Femur (tissue), 1 donor: ENCODE results near the gene AKT2.

ENCODE experiments used
- DNase-seq: peaks from one replicate; pipeline ENCODE4 v3.0.0-alpha.2; 2017

The AKT2 gene

DNA sequence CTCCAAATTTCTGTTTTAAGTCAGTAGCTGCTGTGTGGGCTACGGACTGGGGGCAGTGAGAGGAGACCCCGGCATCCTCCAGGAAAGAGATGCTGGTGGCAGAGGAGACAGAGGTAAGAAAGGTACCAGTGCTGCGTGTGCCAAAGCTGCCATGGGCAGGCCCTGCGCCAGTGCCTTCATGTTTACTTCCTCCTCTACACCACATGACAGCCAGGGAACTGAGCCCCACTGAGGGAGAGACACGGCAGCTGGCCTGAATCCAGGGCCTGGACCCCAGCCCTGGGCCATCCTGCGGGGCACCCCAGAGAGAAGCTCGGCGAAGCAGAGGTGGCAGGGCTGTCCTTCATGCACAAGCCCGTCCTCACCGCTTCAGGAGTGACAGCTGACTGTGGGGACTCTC is 35.9 kb downstream of the AKT2 start:
- DNase-seq: no peak

GRCh38 chr19:40247735-40248262 is 37.3 kb downstream of the AKT2 start:
- no peak for DNase-seq

GRCh38 chr19:40247178-40247577 is 38.0 kb downstream of the AKT2 start:
- no peak for DNase-seq

GRCh38 chr19:40246292-40247073 is 38.7 kb downstream of the AKT2 start:
- DNase-seq: no peak

DNA sequence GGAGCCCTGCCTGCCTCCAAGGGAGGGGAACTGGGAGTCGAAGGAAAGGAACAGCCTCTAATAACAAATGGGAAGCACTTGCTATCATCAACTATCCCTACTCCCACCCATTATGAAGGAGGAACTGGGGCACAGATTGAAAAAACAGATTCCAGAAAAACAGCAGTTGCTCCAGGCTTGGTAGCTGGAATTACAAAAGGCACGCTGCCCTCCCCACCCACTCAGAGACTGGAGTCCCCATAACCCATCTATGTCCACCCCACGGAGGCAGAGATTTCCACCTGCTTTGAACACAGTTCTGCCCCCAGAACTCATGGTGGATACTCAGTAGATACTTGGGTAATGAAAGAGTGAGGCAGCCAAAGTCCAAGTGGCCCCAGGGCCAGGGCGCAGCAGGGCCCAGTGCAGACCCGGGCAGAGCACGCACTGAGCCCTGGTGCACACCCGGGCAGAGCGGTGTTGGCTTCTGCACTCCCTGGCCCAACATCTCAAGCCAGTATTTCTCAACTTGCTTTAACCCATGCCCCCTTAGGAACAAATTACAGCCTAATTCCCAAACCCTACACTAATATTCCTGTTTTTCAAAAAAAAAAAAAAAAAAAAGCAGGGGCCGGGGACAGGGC is 39.5 kb downstream of the AKT2 start:
- DNase-seq: no peak

DNA sequence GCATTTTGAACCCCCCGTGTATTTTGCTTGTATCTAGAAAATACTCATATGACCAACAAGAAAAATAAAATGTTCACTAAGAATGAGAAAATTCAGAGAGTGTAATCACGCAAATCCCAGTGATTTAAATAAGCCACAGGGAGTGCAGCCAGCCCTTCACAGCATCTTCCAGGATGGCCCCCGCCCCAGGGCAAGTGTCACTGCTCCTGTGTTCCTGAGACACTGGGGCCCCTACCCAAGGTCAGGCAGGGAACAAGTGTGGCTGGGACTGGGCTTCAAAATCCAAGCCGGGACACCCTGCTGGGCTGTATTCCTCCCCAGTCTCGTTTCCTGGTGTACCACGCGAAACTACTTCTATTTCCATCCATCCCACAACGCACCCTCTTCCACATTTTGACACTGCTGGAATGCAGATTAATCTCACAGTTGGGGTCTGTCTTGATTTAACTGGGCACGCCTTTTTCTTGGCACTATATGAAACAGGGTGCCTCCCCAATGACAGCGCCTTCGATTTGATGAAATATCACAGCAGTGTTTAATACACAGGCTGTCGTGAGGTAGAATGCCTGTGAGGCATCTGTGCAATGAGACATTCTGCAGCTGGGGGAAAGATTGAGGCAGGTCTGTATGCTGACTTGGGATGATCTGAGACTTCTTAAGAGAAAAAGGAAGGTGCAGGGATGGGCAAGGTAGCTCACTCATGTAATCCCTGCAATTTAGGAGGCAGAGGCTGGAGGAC is 40.4 kb downstream of the AKT2 start:
- DNase-seq: no peak

DNA sequence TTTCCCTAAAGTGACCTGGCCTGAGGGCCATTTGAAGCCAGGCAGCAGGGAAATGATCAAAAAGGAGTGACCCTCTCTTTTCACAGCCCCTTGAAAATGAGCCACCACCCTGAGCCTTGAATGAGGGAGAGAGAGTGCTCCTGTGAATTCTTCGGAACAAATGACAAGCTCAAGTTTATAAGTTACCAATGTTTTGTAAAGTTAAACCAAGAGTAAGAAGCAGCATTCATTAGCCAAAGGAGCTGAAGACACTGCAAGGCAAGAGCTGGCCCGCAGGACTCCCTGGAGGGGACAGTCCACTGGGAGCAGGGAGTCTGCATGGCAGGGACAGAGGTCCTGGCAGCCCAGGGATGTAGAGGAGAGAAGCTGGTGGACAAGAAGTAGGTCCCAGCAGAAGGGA is 42.0 kb downstream of the AKT2 start:
- no peak for DNase-seq

DNA sequence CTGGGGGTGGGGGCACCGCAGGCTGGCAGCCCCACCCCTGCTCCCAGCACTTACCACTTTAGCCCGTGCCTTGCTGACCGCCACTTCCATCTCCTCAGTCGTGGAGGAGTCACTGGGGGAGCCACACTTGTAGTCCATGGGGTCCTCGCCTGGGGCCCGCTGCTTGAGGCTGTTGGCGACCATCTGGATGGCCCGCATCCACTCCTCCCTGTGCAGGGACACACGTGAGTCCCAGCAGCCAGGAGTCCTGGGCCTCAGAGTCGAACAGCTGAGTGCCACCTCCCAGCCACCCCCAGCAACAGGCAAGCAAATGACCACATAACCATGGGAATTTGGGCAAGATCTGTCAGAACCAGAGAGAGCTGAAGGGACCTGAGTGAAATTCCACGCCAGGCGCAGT is 42.7 kb downstream of the AKT2 start:
- DNase-seq: no peak

- DNase-seq: peak; percentile 54
Observed at GRCh38 chr19:40241809-40242384, 43.2 kb downstream of the AKT2 start.

- no peak for DNase-seq
Observed at GRCh38 chr19:40241125-40241808, 43.9 kb downstream of the AKT2 start.

DNA sequence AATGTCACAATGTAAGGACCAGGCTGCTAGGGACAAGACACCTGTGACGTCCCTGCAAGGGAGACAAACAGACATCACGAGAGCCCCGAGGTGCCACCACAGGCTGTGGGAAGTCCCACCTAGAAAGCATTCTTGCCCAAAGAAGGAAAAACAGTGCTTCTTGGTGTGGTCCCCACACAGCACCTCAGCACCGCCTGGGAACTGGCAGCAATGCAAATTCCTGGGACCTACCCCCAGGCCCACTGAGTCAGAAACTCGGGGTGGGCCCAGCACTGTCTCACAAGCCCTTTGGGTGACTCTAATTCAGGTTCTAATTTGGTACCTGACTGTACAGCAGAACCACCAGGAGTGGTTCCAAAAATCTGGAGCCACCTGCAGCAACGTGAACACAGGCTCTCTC is 44.8 kb downstream of the AKT2 start:
- no peak for DNase-seq

DNA sequence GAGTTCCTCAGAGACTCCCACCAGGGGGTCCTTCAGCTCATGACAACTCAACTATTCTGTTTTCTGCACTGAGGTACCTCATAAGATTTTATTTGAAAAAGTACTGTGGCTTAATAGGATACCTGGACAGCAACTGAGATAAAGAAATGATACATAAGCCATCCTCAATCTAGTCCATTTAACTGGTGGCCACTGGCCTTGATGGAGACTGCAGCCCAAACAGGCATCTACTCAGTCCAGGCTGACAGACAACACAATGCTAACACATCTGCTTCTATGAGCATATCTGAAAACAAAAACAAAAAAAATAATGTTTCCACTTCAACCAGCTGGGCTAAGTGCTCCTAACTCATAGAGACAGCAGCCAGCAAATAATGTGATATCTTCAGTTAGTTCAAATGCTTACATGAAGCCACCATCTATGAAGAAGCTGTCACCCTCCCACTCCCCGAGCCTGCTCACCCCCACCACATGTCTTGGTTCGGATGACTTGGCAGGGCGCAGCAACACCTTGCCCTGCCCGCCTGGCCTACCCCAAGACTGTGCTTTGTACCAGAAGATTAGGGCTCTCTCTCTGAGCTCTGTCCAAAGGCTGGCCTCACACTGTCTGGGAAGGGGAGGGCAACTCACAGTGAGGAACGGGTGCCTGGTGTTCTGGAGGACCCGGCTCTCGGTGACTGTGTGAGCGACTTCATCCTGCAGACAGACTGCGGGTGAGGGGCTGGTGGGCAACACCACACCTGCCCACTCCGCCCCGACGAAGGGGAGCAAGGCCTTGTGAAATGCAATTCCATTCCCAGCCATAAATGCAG is 45.5 kb downstream of the AKT2 start:
- no peak for DNase-seq

DNA sequence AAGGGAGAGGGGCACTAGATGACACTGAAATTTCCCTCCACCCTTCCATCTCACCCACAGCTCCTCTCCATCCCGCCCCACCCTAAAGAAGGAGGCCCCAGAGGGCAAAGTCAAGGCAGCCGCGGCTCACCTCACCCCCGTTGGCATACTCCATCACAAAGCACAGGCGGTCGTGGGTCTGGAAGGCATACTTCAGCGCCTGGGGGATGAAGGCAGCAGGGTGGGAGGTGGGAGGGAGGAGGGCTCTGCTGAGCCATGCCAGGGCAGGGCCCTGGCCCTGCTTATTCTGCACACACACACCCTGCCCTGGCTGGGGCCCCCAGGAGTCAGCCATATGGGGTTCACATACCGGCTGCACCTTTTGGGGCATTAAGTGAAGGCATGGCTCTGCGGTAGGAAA is 46.4 kb downstream of the AKT2 start:
- no peak for DNase-seq

GRCh38 chr19:40237791-40238190 is 47.4 kb downstream of the AKT2 start:
- DNase-seq: no peak

DNA sequence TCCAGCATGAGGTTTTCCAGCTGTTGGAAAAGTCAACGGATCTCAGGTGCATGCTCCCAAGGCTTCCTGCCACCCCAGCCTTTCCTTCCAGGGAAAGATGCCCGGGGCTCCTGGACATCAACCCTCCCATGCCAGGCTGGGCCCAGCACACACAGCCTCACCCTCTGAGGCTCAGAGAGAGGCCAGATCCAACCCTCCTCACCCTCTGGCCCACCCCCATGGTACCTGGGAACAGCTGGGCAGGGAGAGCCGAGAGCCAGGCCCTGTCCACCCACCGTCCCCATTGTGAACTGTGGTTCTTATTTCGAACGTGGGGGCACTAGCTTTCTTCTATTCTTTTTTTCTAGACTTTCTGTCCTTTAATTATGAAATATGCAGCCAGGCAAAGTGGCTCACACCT is 48.8 kb downstream of the AKT2 start:
- no peak for DNase-seq

DNA sequence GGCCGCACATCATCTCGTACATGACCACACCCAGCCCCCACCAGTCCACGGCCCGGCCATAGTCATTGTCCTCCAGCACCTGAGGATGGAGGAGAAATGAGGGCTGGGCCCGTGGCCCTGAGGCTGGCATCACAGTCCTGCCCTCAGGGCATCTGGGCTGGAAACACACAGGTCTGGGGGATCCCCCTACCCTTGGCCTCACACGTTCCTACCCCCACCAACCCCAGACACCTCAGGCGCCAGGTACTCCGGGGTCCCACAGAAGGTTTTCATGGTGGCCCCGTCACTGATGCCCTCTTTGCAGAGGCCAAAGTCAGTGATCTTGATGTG is 49.2 kb downstream of the AKT2 start:
- DNase-seq: no peak

GRCh38 chr19:40235238-40236025 is 49.7 kb downstream of the AKT2 start:
- no peak for DNase-seq

- DNase-seq: no peak
Observed at GRCh38 chr19:40234429-40235237, 50.5 kb downstream of the AKT2 start.

DNA sequence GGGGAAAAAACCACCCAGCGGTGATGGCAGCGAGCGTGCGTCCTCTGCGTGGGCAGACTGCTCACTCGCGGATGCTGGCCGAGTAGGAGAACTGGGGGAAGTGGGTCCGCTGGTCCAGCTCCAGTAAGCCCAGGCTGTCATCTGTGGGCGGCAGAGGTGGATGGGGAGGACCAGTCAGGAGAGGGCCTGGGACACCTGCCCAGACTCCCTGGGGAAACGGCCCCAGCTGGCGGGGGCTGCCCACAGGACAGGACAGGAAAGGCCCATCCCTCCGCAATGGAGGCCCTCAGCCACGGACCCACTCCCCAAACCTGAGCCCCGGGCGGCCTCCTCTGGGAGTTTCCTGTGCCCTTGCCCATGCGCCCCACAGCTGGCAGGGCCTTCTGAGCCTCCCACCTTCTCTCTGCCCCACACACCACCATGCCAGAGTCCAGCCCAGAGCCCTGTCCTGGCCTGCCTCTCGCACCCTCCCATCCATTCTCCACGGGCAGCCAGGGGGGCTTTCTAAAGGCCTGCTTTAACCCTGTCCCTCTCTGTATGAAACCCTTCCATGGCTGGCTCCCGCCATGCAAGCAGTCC is 51.2 kb downstream of the AKT2 start:
- no peak for DNase-seq
